Mesodermal cell (in vitro differentiated cells): ENCODE results near the gene GRHL3.
A peak's percentile ranks its signal among the peaks of the same experiment; 100 is the strongest.

Experiments
- H3K27ac ChIP-seq: 2 replicates; pipeline ENCODE4 v1.7.0; 2013; ENCODE audit warnings: mild to moderate bottlenecking, low read depth, low read length, moderate library complexity; ENCODE audit not compliant: severe bottlenecking
- H3K36me3 ChIP-seq: 2 replicates; pipeline ENCODE4 v1.7.1; 2013; ENCODE audit warnings: mild to moderate bottlenecking, low read length, moderate library complexity; ENCODE audit not compliant: control insufficient read depth, insufficient read depth
- H3K4me1 ChIP-seq: one replicate; pipeline ENCODE4 v1.7.1; 2013; ENCODE audit warnings: mild to moderate bottlenecking, low read length; ENCODE audit not compliant: insufficient read depth, control insufficient read depth, poor library complexity, severe bottlenecking
- H3K4me3 ChIP-seq: 2 replicates; pipeline ENCODE4 v1.7.0; 2013; ENCODE audit warnings: low read length, control low read depth, mild to moderate bottlenecking; ENCODE audit not compliant: insufficient read depth, poor library complexity, severe bottlenecking; ENCODE audit errors: extremely low read depth
- H3K9me3 ChIP-seq: 2 replicates; pipeline ENCODE4 v1.7.1; 2013; ENCODE audit warnings: mild to moderate bottlenecking, low read length, moderate library complexity; ENCODE audit not compliant: control insufficient read depth
- WGBS, 2 experiments: methylation state at CpG; one replicate each; pipeline ENCODE4 v1.1.5; 2013; ENCODE audit warnings: missing lambda C conversion rate in 2 of 2; ENCODE audit not compliant: insufficient coverage in 2 of 2; 5-methylcytosine and 5-hydroxymethylcytosine counted together

GRHL3 gene

GRCh38 chr1:24357038-24357437, 37.9 kb downstream of the GRHL3 start:
- Histone ChIP-seq H3K9me3 (no peaks in the 10 kb centered on the region), H3K27ac (no peak overlapping the region), H3K4me3 (no peak overlapping the region), H3K4me1 (no peaks in the 10 kb centered on the region), H3K36me3 (peaks cover 5% of the 10 kb centered on the region)
- WGBS, 2 experiments, result 88 to 94% methylated on average over 2 to 3 of the region's 7 CpGs

GRCh38 chr1:24360681-24361080, 41.5 kb downstream of the GRHL3 start:
- Histone ChIP-seq H3K9me3 (no peaks in the 10 kb centered on the region), H3K4me3 (no peak overlapping the region), H3K4me1 (peaks cover 14% of the 10 kb centered on the region), H3K27ac (no peak overlapping the region), H3K36me3 (peaks cover 5% of the 10 kb centered on the region)
- WGBS, 2 experiments, result 95 to 96% methylated on average over 10 of the region's 10 CpGs

- H3K4me1 ChIP-seq, result peaks cover 14% of the 10 kb centered on the region
- H3K9me3 ChIP-seq, result no peaks in the 10 kb centered on the region
- no peak overlapping the region for H3K4me3 ChIP-seq
- no peak overlapping the region for H3K27ac ChIP-seq
- 88% methylated on average over 1 of the region's 3 CpGs; no CpG with 5 or more reads in 1 of the 2 experiments for WGBS, 2 experiments
- H3K36me3 ChIP-seq, result peaks cover 5% of the 10 kb centered on the region
Measured at GRCh38 chr1:24361811-24362210, 42.7 kb downstream of the GRHL3 start.

GRCh38 chr1:24362396-24362795, 43.2 kb downstream of the GRHL3 start:
- H3K36me3 ChIP-seq, result peaks cover 5% of the 10 kb centered on the region
- 67 to 90% methylated on average over 1 of the region's 2 CpGs for WGBS, 2 experiments

GRCh38 chr1:24362982-24363614, 43.9 kb downstream of the GRHL3 start:
- H3K36me3 ChIP-seq, result no peaks in the 10 kb centered on the region
- no peak overlapping the region for H3K4me3 ChIP-seq
- H3K9me3 ChIP-seq, result no peaks in the 10 kb centered on the region
- H3K27ac ChIP-seq, result no peak overlapping the region
- peaks cover 14% of the 10 kb centered on the region for H3K4me1 ChIP-seq
- 83 to 97% methylated on average over 2 to 4 of the region's 4 CpGs for WGBS, 2 experiments

More at GRCh38 chr1:24362396-24362795, 43.2 kb downstream of the GRHL3 start:
- H3K4me1 ChIP-seq, result peaks cover 14% of the 10 kb centered on the region
- H3K4me3 ChIP-seq, result no peak overlapping the region
- no peaks in the 10 kb centered on the region for H3K9me3 ChIP-seq
- H3K27ac ChIP-seq, result no peak overlapping the region

GRCh38 chr1:24363994-24364393, 44.8 kb downstream of the GRHL3 start:
- no peak overlapping the region for H3K27ac ChIP-seq
- H3K4me1 ChIP-seq, result peaks cover 14% of the 10 kb centered on the region
- 71 to 100% methylated on average over 3 to 5 of the region's 7 CpGs for WGBS, 2 experiments
- no peaks in the 10 kb centered on the region for H3K9me3 ChIP-seq
- H3K4me3 ChIP-seq, result no peak overlapping the region
- H3K36me3 ChIP-seq, result no peaks in the 10 kb centered on the region

- WGBS, 2 experiments, result 80 to 89% methylated on average over 1 of the region's 2 CpGs
- H3K27ac ChIP-seq, result peak overlapping the region; percentile 8
- no peaks in the 10 kb centered on the region for H3K36me3 ChIP-seq
- no peak overlapping the region for H3K4me3 ChIP-seq
- H3K9me3 ChIP-seq, result no peaks in the 10 kb centered on the region
- H3K4me1 ChIP-seq, result peaks cover 14% of the 10 kb centered on the region
Measured at GRCh38 chr1:24364605-24364974, 45.4 kb downstream of the GRHL3 start.

- H3K9me3 ChIP-seq, result no peaks in the 10 kb centered on the region
- H3K4me3 ChIP-seq, result no peak overlapping the region
- peak overlapping the region; percentile 8 for H3K27ac ChIP-seq
- no peaks in the 10 kb centered on the region for H3K36me3 ChIP-seq
- H3K4me1 ChIP-seq, result peaks cover 14% of the 10 kb centered on the region
- WGBS, 2 experiments, result 84 to 97% methylated on average over 5 of the region's 11 CpGs
Measured at GRCh38 chr1:24364975-24365678, 46.0 kb downstream of the GRHL3 start.

GRCh38 chr1:24366707-24367106, 47.5 kb downstream of the GRHL3 start:
- Histone ChIP-seq H3K9me3 (no peaks in the 10 kb centered on the region), H3K27ac (no peak overlapping the region), H3K4me1 (peaks cover 14% of the 10 kb centered on the region), H3K36me3 (no peaks in the 10 kb centered on the region), H3K4me3 (no peak overlapping the region)
- WGBS, 2 experiments, result 95 to 97% methylated on average over 9 of the region's 9 CpGs

GRCh38 chr1:24369199-24369598, 50.0 kb downstream of the GRHL3 start:
- peaks cover 10% of the 10 kb centered on the region for H3K4me1 ChIP-seq
- no peak overlapping the region for H3K4me3 ChIP-seq
- H3K36me3 ChIP-seq, result no peaks in the 10 kb centered on the region
- H3K9me3 ChIP-seq, result no peaks in the 10 kb centered on the region
- no peak overlapping the region for H3K27ac ChIP-seq
- WGBS, 2 experiments, result 94 to 100% methylated on average over 1 to 2 of the region's 4 CpGs

- peaks cover 6% of the 10 kb centered on the region for H3K4me1 ChIP-seq
- WGBS, 2 experiments, result 94 to 95% methylated on average over 2 to 4 of the region's 4 CpGs
- H3K4me3 ChIP-seq, result no peak overlapping the region
- H3K9me3 ChIP-seq, result no peaks in the 10 kb centered on the region
- H3K36me3 ChIP-seq, result no peaks in the 10 kb centered on the region
- H3K27ac ChIP-seq, result no peak overlapping the region
Measured at GRCh38 chr1:24369801-24370200, 50.6 kb downstream of the GRHL3 start.
